Left hindlimb (tissue), 1 donor: Measurements from ENCODE around the gene IL1RL2.

Source experiments
- DNase-seq: peaks from one replicate; pipeline ENCODE4 v3.0.0-alpha.2; 2018

Gene IL1RL2

DNA sequence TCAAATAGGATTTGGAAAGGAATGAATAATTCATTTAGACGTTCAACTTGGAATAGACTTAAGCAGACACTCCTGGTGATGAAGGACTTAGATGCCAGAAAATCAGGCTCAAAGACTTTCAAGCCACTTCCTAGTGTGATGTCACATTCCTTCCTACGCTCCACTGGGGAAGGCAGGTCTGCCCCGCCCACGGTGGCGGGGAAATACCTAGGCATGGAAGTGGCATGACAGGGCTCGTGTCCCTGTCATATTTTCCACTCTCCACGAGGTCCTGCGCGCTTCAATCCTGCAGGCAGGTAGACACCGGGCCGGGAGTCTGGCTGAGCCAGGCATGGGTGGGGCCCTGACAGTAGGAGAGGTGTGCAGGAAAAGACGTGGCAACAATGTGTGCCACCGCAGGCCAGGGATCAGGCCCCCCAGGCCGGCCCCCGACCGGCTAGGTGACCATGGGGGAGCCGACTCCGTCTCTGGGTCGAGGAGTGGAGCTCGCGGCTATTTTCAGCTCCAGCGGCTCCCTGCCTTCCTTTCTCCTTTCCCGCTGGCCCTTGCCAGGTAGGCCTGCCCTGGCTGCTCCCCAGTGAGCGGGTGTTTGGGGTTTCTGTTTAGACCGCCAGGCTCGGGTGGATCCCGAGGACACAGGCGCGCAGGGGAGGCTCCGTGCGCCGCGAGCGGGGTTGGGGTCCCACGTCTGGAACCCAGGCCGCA, at the start of gene IL1RL2:
Gene IL1RL2, plus strand, starts transcription at position 233 of the 705 bp plus-strand sequence. CDS start 845 bp downstream, outside the sequence.
- DNase-seq: no peak

DNA sequence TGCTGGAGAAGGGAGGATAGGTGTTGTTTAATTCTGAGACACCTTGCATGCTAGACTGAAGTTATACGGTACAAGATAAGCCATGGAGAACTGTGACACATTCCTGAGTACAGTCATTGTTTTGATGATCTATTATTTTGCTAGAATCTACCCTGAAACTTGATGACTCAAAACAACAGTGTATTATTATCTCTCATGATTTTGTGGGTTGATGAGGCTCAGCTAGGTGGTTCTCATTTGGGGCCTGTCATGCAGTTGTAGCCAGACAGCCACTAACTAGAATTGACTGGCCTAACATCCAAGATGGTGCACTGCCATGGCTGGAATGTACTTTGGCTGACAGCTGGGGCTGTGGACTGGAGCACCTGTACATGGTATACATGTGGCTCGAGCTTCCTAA, 49.7 kb upstream of the IL1RL2 start:
- DNase-seq: no peak

DNA sequence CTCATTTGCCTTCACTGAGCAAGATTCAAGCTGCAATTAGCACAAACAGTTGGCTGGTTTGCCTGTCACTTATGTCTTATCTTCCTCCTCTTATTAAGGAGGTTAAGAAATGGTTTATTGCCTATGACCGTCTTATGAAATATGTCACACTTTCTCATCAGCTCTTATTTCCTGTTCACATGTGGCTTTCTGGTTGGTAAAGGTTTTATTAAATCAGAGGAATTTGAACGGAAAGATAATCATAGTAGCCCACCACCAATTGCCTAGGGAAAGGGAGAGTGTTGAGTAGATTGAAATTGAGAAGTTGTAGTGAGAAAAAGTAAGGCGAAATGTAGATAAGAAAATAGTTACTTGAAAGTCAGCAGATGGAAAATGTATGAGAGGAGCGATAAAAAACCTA, 48.5 kb upstream of the IL1RL2 start:
- no peak for DNase-seq

DNA sequence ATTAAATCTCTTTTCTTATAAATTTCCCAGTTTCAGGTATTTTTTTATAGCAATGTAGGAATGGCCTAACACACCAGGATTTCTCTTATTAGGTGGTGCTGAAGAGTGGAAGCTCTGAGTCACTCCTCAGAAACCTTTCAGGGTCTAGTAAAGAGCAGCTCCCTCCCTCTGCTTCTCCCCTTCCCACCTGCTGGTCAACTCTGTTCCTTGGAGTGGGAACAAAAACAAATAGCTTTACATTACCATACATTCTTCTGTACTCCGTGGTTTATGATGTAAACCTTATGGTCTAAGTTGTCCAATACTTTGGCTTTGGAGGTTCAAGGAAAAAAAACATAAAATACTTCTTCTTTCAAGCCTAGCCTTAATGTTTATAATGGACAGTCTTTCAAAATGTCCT, 47.0 kb upstream of the IL1RL2 start:
- DNase-seq: no peak

DNA sequence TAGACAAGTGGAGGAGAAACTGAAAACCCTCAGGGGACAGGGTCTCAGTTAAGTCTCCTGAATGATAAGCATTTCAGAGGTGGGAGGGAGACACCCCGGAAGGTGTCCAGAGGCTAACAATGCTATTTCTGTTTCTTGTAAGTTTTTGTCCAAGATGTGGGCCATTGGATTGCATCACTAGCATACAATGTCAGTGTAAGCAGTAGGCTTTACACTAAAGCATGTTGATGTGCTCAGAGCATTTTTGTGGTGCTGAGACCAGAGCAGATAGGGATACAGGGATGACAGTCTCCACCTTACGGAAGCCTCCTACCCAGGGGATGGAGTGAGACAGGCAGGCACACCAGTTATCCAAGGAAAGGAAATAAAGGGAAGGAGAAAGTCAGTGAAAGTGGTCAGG, 46.4 kb upstream of the IL1RL2 start:
- no peak for DNase-seq

DNA sequence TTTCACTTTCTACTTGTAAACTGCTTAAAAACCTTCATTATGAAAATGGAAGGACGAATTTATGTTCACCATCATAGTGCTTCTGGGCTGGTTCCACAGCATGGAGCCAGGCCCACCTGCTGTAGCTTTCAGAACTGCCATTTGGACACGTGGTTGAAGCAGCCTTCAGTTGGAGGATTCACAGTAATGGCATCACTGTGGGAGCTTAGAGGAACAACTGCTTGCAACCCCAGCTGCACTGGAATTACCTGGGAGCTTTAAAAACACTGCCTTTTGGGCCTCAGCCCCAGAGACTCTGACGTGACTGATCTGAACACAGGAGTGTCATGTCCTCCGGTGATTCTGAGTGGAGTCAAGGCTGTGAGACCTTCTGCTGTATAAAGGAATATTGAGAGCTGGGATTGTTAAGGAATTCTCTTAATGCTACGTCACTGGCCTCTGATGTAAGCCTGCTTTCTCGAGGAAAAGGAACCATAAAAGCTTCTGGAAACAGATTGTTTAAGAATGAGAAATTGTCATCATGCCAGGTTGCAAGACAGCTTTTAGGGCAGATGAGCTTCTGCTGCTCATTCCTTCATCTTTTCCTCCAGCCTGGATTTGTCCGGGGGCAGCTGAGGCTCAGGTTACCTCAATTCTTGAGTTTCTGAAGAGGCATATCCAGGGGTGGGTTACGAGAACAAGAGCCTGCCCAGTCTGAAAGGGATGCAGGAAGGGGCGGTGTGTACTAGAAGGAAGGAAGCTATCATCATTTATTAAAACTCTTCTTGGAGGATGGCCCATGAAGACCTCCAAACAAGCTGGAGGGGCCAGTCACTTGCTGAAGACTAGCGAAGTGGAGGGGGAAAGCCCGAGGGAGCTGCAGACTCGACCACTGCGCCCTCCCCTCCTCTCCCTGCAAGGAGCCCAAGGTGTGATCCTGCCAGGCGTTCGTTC, 45.5 kb upstream of the IL1RL2 start:
- peak; percentile 66 for DNase-seq

DNA sequence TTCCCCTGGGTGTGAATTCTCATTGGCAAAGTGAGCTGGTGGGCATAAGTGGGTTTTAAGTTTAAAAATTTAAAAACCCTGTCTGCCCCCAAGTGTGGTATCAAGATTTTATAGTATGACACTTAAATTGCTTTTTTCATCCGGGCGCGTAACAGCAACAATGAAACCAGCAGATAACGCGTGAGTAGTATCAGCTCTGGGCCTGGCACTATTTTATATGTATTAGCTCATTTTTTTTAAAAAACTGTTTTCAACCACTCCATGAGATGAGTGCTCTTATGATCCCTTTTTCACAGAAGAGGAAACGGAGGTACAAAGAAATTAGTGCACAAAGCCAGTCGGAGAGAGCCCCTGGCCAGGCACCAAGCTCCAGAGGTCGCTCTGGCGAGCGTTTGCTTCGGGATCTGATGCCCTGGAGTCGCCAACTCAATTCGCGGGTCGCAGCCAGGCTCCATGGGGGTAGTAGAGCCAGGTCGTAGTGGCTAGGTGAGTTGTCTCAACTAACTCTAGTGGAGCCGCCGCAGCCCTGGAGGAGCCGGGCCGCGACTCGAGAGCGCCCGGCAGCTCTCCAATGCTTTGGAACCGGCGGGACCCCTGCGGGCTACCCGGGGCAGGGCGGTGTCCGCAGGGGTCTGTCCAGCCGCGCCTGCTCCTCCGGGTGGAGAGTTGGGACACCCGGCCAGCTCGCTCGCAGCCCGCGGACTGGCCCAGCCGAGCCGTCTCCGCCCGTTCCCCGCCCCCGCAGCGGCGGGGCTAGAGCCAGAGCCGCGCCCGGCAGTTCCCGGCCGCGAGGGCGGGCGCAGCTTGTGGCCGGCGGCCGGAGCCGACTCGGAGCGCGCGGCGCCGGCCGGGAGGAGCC, 44.6 kb upstream of the IL1RL2 start, which contains the start of gene IL1R1:
Gene IL1R1, plus strand, starts transcription at position 777 of the 859 bp plus-strand sequence. CDS start 14,979 bp downstream, outside the sequence.
- DNase-seq: peak; percentile 87

DNA sequence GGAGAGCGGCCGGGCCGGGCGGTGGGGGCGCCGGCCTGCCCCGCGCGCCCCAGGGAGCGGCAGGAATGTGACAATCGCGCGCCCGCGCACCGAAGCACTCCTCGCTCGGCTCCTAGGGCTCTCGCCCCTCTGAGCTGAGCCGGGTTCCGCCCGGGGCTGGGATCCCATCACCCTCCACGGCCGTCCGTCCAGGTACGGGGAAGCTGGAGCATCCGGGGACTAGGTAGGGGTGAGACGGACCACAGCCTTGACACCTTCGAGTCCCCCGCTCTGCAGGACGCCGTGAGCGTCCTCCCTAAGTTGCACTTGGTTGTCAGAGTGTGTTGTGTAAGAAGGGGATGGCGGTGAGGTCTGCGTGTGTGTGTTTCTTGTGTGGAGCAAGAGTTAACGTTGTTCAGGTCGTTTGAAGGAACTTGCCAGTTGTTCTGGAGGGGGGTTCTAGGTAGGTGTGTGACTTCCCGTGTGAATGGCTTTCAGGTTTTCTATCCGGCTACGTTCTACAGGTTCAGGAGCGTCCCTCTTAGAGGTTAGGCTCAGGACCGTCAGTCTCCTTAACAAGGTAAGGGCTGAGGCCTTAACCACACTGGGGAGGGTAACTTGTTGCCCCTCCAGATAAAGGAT, 43.9 kb upstream of the IL1RL2 start:
- no peak for DNase-seq

DNA sequence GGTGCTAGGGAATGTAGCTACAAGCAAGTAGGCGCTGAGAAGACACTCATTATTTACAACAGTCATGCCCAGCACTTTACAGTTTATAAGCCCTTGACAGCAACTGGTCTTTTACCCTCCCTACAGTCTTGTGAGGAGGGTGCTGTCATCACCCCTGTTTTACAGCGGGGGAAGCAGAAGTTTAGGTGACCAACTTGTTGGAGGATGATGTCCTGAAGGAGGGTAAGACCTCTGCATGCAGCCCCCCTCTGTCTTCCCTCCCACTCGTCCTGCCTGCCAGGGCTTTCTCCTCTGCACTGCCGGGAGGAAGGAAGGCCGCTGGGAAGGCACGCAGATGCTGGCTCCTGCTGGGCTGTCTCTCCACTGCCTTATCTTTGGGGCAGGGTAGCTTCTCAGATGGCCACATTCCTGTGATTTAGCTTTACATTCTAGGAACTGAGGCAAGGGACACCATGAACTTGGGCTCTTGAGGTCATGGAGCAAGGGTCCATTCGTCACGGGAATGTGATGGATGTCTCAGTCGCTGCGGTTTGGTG, 43.3 kb upstream of the IL1RL2 start:
- no peak for DNase-seq

DNA sequence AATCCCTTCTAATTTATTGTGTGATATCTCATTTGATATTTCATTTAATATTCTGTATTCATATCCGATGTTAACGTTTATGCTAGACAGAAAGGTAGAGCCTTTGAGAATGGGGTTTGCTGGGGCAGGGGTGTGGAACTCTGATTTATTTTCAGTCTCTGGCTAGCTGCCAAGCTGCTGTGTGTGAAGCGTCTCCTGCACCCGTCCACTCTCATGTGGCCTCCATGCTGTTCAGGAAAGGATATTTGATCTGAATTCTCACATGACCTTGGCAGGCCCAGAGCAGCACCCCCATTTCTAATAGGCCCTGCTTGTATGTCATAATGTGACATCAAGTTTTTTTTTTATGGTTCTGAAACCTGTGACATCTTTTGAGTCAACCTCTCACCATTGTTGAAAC, 42.7 kb upstream of the IL1RL2 start:
- DNase-seq: no peak

DNA sequence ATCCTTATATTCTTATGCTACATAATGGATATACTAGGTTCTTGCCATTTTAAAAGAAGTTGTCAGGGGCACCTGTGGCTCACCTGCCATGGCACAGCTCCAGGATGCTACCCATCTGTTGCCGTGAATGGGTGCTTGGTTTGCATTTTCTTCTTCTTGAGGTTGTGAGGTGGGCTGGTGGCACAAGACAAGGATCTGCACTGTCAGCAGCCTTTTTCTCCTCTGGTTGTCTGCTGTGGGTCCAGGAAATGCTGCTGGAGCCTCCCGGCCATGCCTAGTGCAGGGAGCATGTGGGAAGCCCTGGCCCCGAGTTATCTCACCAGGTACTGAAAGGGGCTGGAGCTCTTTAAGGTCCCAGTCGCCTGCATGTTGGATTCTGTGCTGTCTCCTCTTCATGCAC, 41.7 kb upstream of the IL1RL2 start:
- no peak for DNase-seq

DNA sequence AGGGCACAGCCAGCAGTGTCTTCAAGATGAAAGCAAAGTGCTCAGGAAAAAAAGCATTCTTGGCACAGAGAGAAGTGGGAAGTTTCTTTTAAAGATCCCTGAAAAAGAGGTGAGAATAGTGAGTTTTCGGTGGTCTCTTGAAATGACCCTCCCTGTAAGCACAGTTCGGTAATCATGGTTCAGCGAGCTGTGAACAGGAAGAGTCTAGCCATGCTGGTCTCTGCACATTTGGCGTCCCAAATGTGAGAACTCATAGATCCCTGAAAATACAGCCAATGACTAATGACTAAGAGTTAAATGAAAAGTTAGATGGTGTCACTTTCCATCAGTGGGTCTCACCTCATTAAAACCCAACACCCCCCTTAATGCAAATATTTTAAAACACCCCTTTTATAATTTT, 40.9 kb upstream of the IL1RL2 start:
- no peak for DNase-seq

DNA sequence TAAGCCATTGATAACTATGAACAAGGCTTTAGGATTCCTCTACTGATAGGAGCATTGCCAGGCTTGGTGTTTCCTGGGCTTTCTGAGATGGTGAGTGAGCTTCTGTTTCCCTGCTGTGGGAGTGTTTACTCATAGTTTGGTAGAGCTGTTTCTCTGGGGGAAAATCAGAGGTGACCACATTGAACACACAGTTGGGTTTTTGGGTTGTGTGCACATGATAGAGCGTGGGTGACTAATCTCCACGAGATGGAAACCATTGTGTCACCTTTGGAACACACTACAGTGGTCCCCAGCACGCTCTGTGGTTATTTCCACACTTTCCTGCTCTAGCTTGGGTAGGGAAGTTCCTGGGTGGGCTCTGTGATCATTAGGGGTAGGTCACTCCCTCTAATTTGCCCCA, 38.9 kb upstream of the IL1RL2 start:
- DNase-seq: no peak

DNA sequence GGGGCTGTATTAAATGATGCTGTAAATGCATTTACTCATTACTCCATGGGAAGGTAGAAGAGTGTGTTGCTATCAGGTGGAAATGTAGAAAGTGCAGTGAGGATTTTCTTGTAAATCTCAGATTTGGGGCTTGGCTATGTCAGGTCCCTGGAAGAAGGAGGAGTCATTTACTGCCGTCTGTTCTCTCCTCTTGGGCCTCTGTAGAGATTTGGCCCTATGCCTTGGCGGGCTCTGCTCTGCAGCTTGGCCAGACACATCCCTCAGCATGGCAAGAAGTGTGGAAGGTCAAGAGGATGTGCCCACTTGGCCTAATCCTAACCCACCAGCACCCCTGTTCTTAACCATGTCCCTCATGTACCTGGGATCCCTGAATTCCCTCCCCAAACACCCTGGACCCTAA, 37.6 kb upstream of the IL1RL2 start:
- no peak for DNase-seq

DNA sequence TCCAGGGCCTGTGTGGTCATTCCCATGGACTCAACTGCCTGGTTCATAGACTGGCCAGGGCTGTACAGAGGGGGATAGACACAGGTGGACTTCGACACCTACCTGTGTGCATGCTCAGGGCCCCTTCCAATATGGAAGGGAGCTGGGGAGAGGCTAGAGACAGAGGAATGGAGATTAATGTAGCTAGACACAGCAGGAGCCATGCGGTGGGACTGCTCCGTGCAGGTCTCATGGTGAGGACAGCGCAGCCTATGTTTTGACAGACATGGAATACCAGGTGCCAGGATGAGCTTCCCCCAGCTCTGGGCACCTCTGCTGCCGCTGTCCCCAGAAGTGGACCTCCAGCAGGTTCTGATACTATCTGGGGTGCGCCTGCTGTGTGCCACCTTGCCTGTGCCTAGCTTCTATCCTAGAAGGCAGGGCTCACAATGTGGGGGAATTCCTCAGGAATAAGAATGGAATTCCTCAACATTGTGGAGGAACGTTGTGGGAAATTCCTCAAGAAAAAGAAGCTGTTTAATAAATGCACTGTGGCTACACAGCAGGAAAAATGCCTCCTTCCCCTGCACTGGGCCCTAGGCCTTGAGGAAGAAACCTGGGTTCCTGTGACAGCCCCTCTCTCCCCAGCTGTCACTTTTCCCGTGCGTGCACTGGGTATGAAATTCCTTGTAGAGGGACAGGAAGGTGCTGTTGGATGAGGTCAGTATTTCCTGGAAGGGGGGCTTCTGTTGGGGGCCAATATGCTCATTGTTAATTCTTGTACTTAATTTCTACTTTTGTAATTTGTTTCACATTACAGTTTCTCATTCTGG, 37.0 kb upstream of the IL1RL2 start:
- DNase-seq: no peak

DNA sequence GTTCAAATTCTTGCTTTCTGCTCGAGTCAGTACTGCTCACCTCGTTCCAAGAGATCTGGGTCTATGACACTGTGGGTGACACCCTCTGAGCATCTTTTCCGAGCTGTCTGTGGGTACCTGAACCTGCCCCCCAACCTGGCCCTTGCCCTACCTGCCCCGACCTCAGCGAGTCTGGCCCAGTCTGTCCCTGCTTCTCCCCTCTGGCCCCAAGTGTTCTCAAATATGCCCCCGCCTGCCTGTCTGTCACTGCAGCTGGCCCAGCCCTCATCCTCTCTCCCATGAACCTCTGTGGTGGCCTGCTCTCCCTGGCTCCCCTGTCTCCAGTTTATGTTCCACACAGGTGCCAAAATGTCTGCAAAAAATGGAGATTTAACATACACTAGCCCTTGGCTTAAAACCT, 32.5 kb upstream of the IL1RL2 start:
- DNase-seq: no peak

DNA sequence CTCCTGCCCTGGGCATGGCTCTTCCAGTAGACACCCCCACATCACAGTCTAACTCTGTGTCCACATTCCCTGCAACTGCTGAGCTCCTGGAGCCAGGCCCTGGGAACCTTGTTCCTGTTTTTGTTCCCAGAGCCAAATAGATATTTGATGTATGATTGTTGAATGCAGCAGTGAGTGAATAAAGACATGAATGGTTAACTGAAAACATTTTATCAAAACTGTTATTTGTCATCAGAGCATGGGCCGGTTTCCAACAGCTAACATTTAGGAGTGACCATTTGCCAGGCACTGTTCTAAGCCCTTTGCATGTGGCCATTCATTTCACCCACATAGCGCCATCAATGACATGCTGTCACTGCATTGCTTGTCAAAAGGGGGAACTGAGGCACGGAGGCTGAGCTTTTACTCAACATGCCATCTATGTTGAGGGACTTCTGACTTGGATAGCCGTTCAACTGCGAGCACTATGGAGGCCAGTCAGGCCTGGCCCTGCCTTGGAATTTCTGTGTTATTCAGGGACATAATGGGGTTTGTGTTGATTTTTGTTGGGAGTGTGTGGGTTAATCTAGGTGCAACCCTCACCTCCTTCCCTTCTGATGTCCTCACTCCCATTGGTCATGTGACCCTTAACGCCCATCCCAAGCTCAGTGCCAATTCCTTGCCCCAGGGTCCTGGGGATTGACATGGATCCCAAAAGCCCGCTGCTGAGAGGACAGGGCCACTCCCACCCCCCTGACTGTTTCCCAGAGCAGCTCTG, 31.7 kb upstream of the IL1RL2 start:
- DNase-seq: no peak

DNA sequence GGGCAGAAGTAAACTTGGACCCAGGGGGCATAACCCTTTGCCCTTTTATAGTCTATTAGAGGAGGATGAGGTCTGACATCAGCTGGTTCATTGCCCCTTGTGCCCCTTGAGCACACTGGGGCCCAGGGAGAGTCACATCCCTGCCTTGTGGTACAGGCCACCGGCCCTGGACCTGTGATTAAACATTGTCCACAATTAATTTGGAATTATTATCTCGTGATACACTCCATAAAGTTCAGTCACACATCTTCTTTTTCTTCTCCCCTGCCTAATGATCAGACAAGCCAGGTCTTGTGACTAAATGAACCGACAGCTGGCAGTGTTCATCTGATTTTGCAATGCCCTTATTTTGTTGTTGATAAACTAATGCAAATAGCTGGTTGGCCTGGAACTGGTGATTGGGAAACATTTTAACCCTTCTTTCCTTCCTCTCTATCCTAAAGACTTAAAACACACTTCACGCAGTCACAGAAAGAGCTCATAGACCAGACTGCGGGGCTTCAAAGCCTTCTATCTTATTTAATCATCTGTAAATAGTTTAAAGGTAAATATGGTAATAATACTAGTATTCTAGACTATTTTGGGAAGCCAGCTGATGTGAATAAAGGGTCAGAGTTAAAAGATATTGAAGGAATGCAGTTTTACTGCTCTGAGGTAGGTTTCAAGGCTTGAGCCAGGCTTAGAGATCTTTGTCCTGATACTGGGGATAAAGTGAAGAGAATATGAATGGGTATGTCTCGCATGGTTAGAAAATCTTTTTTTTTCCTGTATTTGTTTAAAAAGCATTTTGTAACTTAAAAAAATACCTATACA, 30.9 kb upstream of the IL1RL2 start:
- no peak for DNase-seq

DNA sequence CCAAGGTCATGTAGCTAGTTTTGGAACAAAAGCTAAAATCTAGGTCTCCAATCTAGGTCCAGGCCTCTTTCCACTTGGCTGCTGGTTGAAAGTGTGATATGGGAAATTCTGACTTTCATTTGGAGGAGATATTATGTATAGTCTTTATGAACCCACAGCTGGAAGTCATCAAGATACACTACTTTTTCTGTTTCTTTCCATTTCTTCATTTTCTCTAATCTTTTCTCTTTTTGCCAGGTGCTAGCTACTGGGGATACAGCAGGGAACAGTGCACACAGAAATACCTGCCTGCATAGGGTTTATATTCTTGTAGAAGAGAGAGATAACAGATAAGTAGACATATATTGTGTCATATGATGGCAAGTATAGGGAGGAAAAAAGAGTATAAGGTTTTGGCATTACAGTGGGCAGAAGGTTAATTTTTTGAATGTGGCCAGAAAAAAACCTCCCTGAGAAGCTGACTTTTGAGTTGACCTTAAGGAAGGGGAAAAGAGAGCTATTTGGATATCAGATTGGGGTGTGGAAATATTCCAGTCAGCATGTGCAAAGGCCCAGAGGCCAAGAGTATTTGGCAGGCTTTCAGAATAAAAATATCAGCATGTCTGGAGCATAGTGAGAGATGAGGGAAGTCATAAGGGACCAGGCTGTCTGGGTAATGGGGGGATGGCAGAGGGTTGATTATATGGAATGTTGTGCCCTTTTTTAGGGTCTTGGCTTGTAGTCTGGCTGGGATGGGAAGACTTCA, 28.6 kb upstream of the IL1RL2 start:
- DNase-seq: no peak
